SK-N-SH (cell line): ENCODE results near the gene SRD5A1.

Experiments used
- EP300 ChIP-seq, 2 experiments: IDR thresholded peaks; 2 replicates each; pipeline versions ENCODE4 v1.4.0 to v1.6.1; 2012; ENCODE audit warnings: borderline replicate concordance in 1 of 2, low read depth in 1 of 2, low read length in 1 of 2
- POLR2AphosphoS5 ChIP-seq: IDR thresholded peaks from 2 replicates; pipeline ENCODE4 v1.6.1; 2012; ENCODE audit warnings: low read depth, low read length
- TF ChIP-seq, protein P1 (sequence below): fragments of 200-600 bp; sonication (generic); IDR thresholded peaks from 2 replicates; pipeline ENCODE4 v1.6.1; 2017; ENCODE audit warnings: antibody characterized with exemption, mild to moderate bottlenecking, moderate library complexity

DNA sequence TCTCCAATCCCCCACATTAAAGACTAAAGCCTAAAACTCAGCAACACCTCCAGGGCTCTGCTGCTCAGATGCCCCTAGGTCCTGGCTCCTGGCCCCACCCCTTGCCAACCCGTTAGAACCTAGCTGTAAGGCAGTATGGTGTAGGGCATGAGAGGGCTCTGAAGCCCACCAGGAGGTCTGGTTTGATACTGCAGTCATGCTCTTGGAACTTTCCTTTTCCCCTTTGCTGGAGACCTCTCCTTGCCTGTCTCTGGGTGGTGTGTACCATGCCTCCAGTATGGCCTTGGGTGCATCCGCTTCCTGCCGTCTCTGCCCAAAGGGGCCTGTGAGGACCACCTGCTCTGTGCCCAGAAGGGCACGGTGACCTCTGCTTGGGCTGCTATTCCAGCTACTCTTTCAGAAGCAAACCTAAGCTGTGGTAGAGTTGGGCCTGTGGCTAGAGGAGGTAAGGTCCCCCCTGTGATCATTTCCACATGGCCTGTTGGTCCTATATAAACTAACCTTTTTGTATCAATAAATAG is 83.4 kb downstream of the SRD5A1 start:
- TF ChIP-seq EP300 (IDR thresholded peaks at IDR 0.05; ENCODE audit: borderline replicate concordance in 1 of 2, low read depth in 1 of 2, low read length in 1 of 2) (no peak), POLR2AphosphoS5 (no peak)
- TF ChIP-seq, protein P1, sequence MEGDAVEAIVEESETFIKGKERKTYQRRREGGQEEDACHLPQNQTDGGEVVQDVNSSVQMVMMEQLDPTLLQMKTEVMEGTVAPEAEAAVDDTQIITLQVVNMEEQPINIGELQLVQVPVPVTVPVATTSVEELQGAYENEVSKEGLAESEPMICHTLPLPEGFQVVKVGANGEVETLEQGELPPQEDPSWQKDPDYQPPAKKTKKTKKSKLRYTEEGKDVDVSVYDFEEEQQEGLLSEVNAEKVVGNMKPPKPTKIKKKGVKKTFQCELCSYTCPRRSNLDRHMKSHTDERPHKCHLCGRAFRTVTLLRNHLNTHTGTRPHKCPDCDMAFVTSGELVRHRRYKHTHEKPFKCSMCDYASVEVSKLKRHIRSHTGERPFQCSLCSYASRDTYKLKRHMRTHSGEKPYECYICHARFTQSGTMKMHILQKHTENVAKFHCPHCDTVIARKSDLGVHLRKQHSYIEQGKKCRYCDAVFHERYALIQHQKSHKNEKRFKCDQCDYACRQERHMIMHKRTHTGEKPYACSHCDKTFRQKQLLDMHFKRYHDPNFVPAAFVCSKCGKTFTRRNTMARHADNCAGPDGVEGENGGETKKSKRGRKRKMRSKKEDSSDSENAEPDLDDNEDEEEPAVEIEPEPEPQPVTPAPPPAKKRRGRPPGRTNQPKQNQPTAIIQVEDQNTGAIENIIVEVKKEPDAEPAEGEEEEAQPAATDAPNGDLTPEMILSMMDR, result no peak
